HG03097 (cell line): ENCODE measurements around the gene ZNF497.
A peak's percentile ranks its signal among the peaks of the same experiment; 100 is the strongest.

ENCODE experiments used
- ATAC-seq: cut with Tn5 transposase; IDR thresholded peaks from one replicate; pipeline ENCODE4 v1.9.1; 2021; ENCODE audit not compliant: unreplicated experiment, low FRiP score

The ZNF497 gene

GRCh38 chr19:58372311-58373133, 10.0 kb upstream of the ZNF497 start:
- no peak for ATAC-seq

GRCh38 chr19:58368561-58369360, 6.2 kb upstream of the ZNF497 start:
- no peak for ATAC-seq

GRCh38 chr19:58367698-58368454, 5.3 kb upstream of the ZNF497 start:
- ATAC-seq = no peak

- ATAC-seq = no peak
Observed at GRCh38 chr19:58366585-58367430, 4.3 kb upstream of the ZNF497 start.

- ATAC-seq = no peak
Observed at GRCh38 chr19:58364146-58364545, 1.6 kb upstream of the ZNF497 start.

GRCh38 chr19:58361900-58362271, 665 bp downstream of the ZNF497 start:
- peak; percentile 6 for ATAC-seq

GRCh38 chr19:58357481-58358145, 4.9 kb downstream of the ZNF497 start:
- ATAC-seq = no peak

- no peak for ATAC-seq
Observed at GRCh38 chr19:58356766-58357480, 5.6 kb downstream of the ZNF497 start.

GRCh38 chr19:58355908-58356765, 6.4 kb downstream of the ZNF497 start:
- no peak for ATAC-seq

GRCh38 chr19:58355215-58355796, 7.2 kb downstream of the ZNF497 start:
- no peak for ATAC-seq

GRCh38 chr19:58354478-58355030, 8.0 kb downstream of the ZNF497 start:
- no peak for ATAC-seq

GRCh38 chr19:58353717-58354477, 8.7 kb downstream of the ZNF497 start:
- no peak for ATAC-seq

- ATAC-seq = no peak
Observed at GRCh38 chr19:58352760-58353671, 9.5 kb downstream of the ZNF497 start, which contains the start of gene A1BG. A1BG (minus strand) TSS chr19:58353492; CDS start chr19:58353437, 55 bp downstream.

GRCh38 chr19:58351990-58352755, 10.4 kb downstream of the ZNF497 start:
- ATAC-seq = no peak

GRCh38 chr19:58351558-58351878, 11.0 kb downstream of the ZNF497 start:
- ATAC-seq = no peak
